ENCODE data around the gene DYNC1H1.
"Not testable (repeated sequence)": the region's sequence is repeated elsewhere in the genome, so short reads cannot be mapped to it uniquely, and the experiment has no call there.

The DYNC1H1 gene

GRCh38 chr14:102074415-102074964 lies 110.1 kb downstream of the DYNC1H1 start:
- DNase-seq: no peak

- DNase-seq: no peak
Observed at GRCh38 chr14:102075155-102075554, 110.8 kb downstream of the DYNC1H1 start.

GRCh38 chr14:102077382-102077709 lies 113.0 kb downstream of the DYNC1H1 start:
- no peak for DNase-seq

- DNase-seq: not testable (repeated sequence)
Observed at GRCh38 chr14:102078361-102078791, 114.0 kb downstream of the DYNC1H1 start.

GRCh38 chr14:102078831-102079699 lies 114.7 kb downstream of the DYNC1H1 start:
- no peak for DNase-seq

GRCh38 chr14:102079700-102079979 lies 115.3 kb downstream of the DYNC1H1 start:
- no peak for DNase-seq

- no peak for DNase-seq
Observed at GRCh38 chr14:102080183-102081080, 116.1 kb downstream of the DYNC1H1 start.

- no peak for DNase-seq
Observed at GRCh38 chr14:102081231-102082080, 117.1 kb downstream of the DYNC1H1 start.

- DNase-seq: not testable (repeated sequence)
Observed at GRCh38 chr14:102084522-102084921, 120.1 kb downstream of the DYNC1H1 start.

- DNase-seq: no peak
Observed at GRCh38 chr14:102084931-102085330, 120.6 kb downstream of the DYNC1H1 start.

- no peak for DNase-seq
Observed at GRCh38 chr14:102085488-102085887, 121.1 kb downstream of the DYNC1H1 start.

GRCh38 chr14:102085948-102086708 lies 121.8 kb downstream of the DYNC1H1 start:
- DNase-seq: no peak

GRCh38 chr14:102086709-102086971 lies 122.3 kb downstream of the DYNC1H1 start:
- no peak for DNase-seq

- DNase-seq: peak; percentile 88
Observed at GRCh38 chr14:102086972-102087761, 122.8 kb downstream of the DYNC1H1 start, which contains the start of gene HSP90AA1. TSS of gene HSP90AA1 (minus strand) at chr14:102087044. CDS start at chr14:102086378, 666 bp downstream.

GRCh38 chr14:102087762-102088011 lies 123.3 kb downstream of the DYNC1H1 start:
- DNase-seq: no peak

- DNase-seq: no peak
Observed at GRCh38 chr14:102088012-102088792, 123.8 kb downstream of the DYNC1H1 start.

- no peak for DNase-seq
Observed at GRCh38 chr14:102089621-102090343, 125.4 kb downstream of the DYNC1H1 start.

- no peak for DNase-seq
Observed at GRCh38 chr14:102090713-102091112, 126.3 kb downstream of the DYNC1H1 start.

GRCh38 chr14:102092806-102093205 lies 128.4 kb downstream of the DYNC1H1 start:
- DNase-seq: no peak

- no peak for DNase-seq
Observed at GRCh38 chr14:102094101-102094500, 129.7 kb downstream of the DYNC1H1 start.
